ENCODE data around the gene EXOC6B.

- TF ChIP-seq POLR2A (IDR thresholded peaks at IDR 0.05) (no peak), CTCF (IDR thresholded peaks at IDR 0.05) (no peak)
These were observed 686.9 kb downstream of the EXOC6B start for GRCh38 chr2:72138921-72139381.
